NT2/D1 (cell line): Measurements from ENCODE around the gene RTN4RL1.

ENCODE experiments used
- DNase-seq: peaks from one replicate; pipeline ENCODE4 v3.0.0-alpha.2; 2011; ENCODE audit warnings: low read depth, low spot score
- H3K27me3 ChIP-seq: 2 replicates; pipeline ENCODE4 v1.6.0; 2011; ENCODE audit warnings: mild to moderate bottlenecking; ENCODE audit not compliant: insufficient read length, insufficient read depth
- H3K36me3 ChIP-seq: 2 replicates; pipeline ENCODE4 v1.6.1; 2011; ENCODE audit warnings: mild to moderate bottlenecking, low read length, mixed read lengths; ENCODE audit not compliant: insufficient read depth, insufficient read length
- H3K4me1 ChIP-seq: 2 replicates; pipeline ENCODE4 v1.5.1; 2011; ENCODE audit not compliant: insufficient read depth, insufficient read length
- H3K4me3 ChIP-seq: 2 replicates; pipeline ENCODE4 v1.5.1; 2011; ENCODE audit warnings: low read depth; ENCODE audit not compliant: insufficient read length
- H3K9ac ChIP-seq: 2 replicates; pipeline ENCODE4 v1.6.0; 2011; ENCODE audit warnings: low read depth; ENCODE audit not compliant: insufficient read length
- H3K9me3 ChIP-seq: 2 replicates; pipeline ENCODE4 v1.5.1; 2011; ENCODE audit warnings: mild to moderate bottlenecking, low read length; ENCODE audit not compliant: insufficient read depth
- SUZ12 ChIP-seq: IDR thresholded peaks from 2 replicates; pipeline ENCODE4 v1.6.1; 2011; ENCODE audit not compliant: insufficient read length, insufficient read depth; ENCODE audit errors: extremely low read depth
- YY1 ChIP-seq: IDR thresholded peaks from 2 replicates; pipeline ENCODE4 v1.6.1; 2011; ENCODE audit not compliant: insufficient read length, insufficient read depth
- ZNF274 ChIP-seq: IDR thresholded peaks from 2 replicates; pipeline ENCODE4 v1.6.1; 2011; ENCODE audit warnings: mild to moderate bottlenecking, low read depth, low read length

RTN4RL1 gene

GRCh38 chr17:2054512-2055291, 29.6 kb upstream of the RTN4RL1 start, which contains the start of gene HIC1:
TSS of gene HIC1 (plus strand) at chr17:2055103. CDS start at chr17:2056691, 1,588 bp downstream.
- Histone ChIP-seq H3K9me3 (peaks cover 7% of the 10 kb centered on the region; the same call in 1 of the 2 replicates), H3K4me3 (peak within 1 kb of the TSS; percentile 43), H3K9ac (peak within 1 kb of the TSS; percentile 65), H3K4me1 (peaks cover 15% of the 10 kb centered on the region), H3K27me3 (peaks cover 65% of the 10 kb centered on the region), H3K36me3 (peaks cover 16% of the 10 kb centered on the region)
- peak; percentile 41 for TF ChIP-seq SUZ12
- TF ChIP-seq YY1: no peak
- no peak for DNase-seq

GRCh38 chr17:2054262-2054511, 29.1 kb upstream of the RTN4RL1 start:
- Histone ChIP-seq H3K4me3 (peak overlapping the region; percentile 43), H3K27me3 (peaks cover 71% of the 10 kb centered on the region), H3K36me3 (peaks cover 16% of the 10 kb centered on the region), H3K4me1 (peaks cover 15% of the 10 kb centered on the region), H3K9ac (peak overlapping the region; percentile 65), H3K9me3 (peaks cover 7% of the 10 kb centered on the region; the same call in 1 of the 2 replicates)
- no peak for DNase-seq
- TF ChIP-seq YY1 (no peak), ZNF274 (no peak), SUZ12 (no peak)

- Histone ChIP-seq H3K27me3 (peaks cover 76% of the 10 kb centered on the region), H3K9me3 (peaks cover 7% of the 10 kb centered on the region; the same call in 1 of the 2 replicates), H3K36me3 (peaks cover 14% of the 10 kb centered on the region), H3K4me3 (peak overlapping the region; percentile 43), H3K9ac (peak overlapping the region; percentile 61), H3K4me1 (peaks cover 14% of the 10 kb centered on the region)
- no peak for DNase-seq
- TF ChIP-seq YY1: no peak
- TF ChIP-seq ZNF274: no peak
- TF ChIP-seq SUZ12: no peak
Measured at GRCh38 chr17:2053380-2054261, 28.5 kb upstream of the RTN4RL1 start.

GRCh38 chr17:2051933-2052559, 26.9 kb upstream of the RTN4RL1 start:
- TF ChIP-seq SUZ12: no peak
- TF ChIP-seq YY1: no peak
- TF ChIP-seq ZNF274: no peak
- Histone ChIP-seq H3K4me3 (no peak overlapping the region), H3K9me3 (no peaks in the 10 kb centered on the region; the same call in 1 of the 2 replicates), H3K36me3 (peaks cover 5% of the 10 kb centered on the region), H3K9ac (no peak overlapping the region), H3K27me3 (peaks cover 81% of the 10 kb centered on the region), H3K4me1 (peaks cover 15% of the 10 kb centered on the region)
- DNase-seq: no peak

- no peaks in the 10 kb centered on the region for H3K36me3 ChIP-seq
- no peak for DNase-seq
- H3K4me3 ChIP-seq: no peak overlapping the region
- H3K9ac ChIP-seq: peak overlapping the region; percentile 8
- H3K27me3 ChIP-seq: peaks cover 75% of the 10 kb centered on the region
- no peak for TF ChIP-seq YY1
- TF ChIP-seq SUZ12: no peak
- no peak for TF ChIP-seq ZNF274
- peaks cover 15% of the 10 kb centered on the region for H3K4me1 ChIP-seq
- H3K9me3 ChIP-seq: no peaks in the 10 kb centered on the region; the same call in 1 of the 2 replicates
Measured at GRCh38 chr17:2051061-2051932, 26.2 kb upstream of the RTN4RL1 start.

- peaks cover 69% of the 10 kb centered on the region for H3K27me3 ChIP-seq
- peak overlapping the region; percentile 30 for H3K4me3 ChIP-seq
- no peaks in the 10 kb centered on the region; the same call in 1 of the 2 replicates for H3K9me3 ChIP-seq
- TF ChIP-seq YY1 (no peak), SUZ12 (no peak), ZNF274 (no peak)
- H3K36me3 ChIP-seq: no peaks in the 10 kb centered on the region
- peaks cover 15% of the 10 kb centered on the region for H3K4me1 ChIP-seq
- DNase-seq: no peak
- H3K9ac ChIP-seq: no peak overlapping the region
Measured at GRCh38 chr17:2050300-2051060, 25.3 kb upstream of the RTN4RL1 start.
